Fibroblast of lung (primary cell): ENCODE data around the gene IBA57. TPM values are rescaled to one million over a fixed set of nuclear protein-coding genes. Genes with fewer than 3 reads are reported as not detected.
"Not testable (repeated sequence)": the region's sequence is repeated elsewhere in the genome, so short reads cannot be mapped to it uniquely, and the experiment has no call there.

Experiments
- DNase-seq, 2 donors: peaks; one replicate each; pipeline versions ENCODE4 v3.0.0 to v3.0.0-alpha.2; 2010; ENCODE audit warnings: low read depth in 2 of 2
- H2AFZ ChIP-seq: 2 replicates; pipeline ENCODE4 v1.5.1; 2012; ENCODE audit warnings: low read length, control low read depth, inconsistent platforms
- H3K27ac ChIP-seq: 2 replicates; pipeline ENCODE4 v1.5.1; 2011; ENCODE audit warnings: low read length, control low read depth; ENCODE audit not compliant: insufficient read depth
- H3K27me3 ChIP-seq: 2 replicates; pipeline ENCODE4 v1.5.1; 2011; ENCODE audit warnings: mild to moderate bottlenecking, low read length; ENCODE audit not compliant: control insufficient read depth, insufficient read depth
- H3K36me3 ChIP-seq: 2 replicates; pipeline ENCODE4 v1.5.1; 2011; ENCODE audit warnings: low read length; ENCODE audit not compliant: control insufficient read depth, insufficient read depth
- H3K4me1 ChIP-seq: 2 replicates; pipeline ENCODE4 v1.5.1; 2011; ENCODE audit warnings: low read length; ENCODE audit not compliant: control insufficient read depth, insufficient read depth; ENCODE audit errors: extremely low read depth
- H3K4me2 ChIP-seq: 2 replicates; pipeline ENCODE4 v1.5.1; 2011; ENCODE audit warnings: low read length, control low read depth; ENCODE audit not compliant: insufficient read depth; ENCODE audit errors: extremely low read depth
- H3K4me3 ChIP-seq, 4 experiments: fragments of 200-600 bp in 1 of 4; sonication (generic) in 1 of 4; replicated peaks in 1 of 4; 2 replicates each; pipeline ENCODE4 v1.5.1; 2011 to 2016; ENCODE audit warnings: low read length in 4 of 4, low read depth in 3 of 4, mild to moderate bottlenecking in 3 of 4, control low read depth in 2 of 4, inconsistent platforms in 1 of 4, mixed read lengths in 1 of 4; ENCODE audit not compliant: insufficient read depth in 1 of 4; ENCODE audit errors: control extremely low read depth in 1 of 4
- H3K79me2 ChIP-seq: 2 replicates; pipeline ENCODE4 v1.5.1; 2012; ENCODE audit warnings: mild to moderate bottlenecking, low read length, inconsistent platforms; ENCODE audit not compliant: control insufficient read depth, insufficient read depth
- H3K9ac ChIP-seq: 2 replicates; pipeline ENCODE4 v1.5.1; 2011; ENCODE audit warnings: mild to moderate bottlenecking, low read length, control low read depth; ENCODE audit not compliant: insufficient read depth
- H3K9me3 ChIP-seq: 2 replicates; pipeline ENCODE4 v1.5.1; 2012; ENCODE audit warnings: low read depth, low read length; ENCODE audit not compliant: control insufficient read depth, insufficient read depth
- H4K20me1 ChIP-seq: 2 replicates; pipeline ENCODE4 v1.5.1; 2011; ENCODE audit warnings: low read length; ENCODE audit not compliant: control insufficient read depth, insufficient read depth; ENCODE audit errors: extremely low read depth
- CTCF ChIP-seq, 2 donors: IDR thresholded peaks in 1 of 2; conservative IDR thresholded peaks in 1 of 2; 1 replicate in 1 of 2; 2 replicates in 1 of 2; pipeline ENCODE4 v1.5.1; 2011 to 2012; ENCODE audit warnings: low read length in 2 of 2, control low read depth in 1 of 2, inconsistent platforms in 1 of 2, low read depth in 1 of 2, mild to moderate bottlenecking in 1 of 2
- EZH2 ChIP-seq: IDR thresholded peaks from 2 replicates; pipeline ENCODE4 v1.5.1; 2012; ENCODE audit warnings: low read length, control low read depth, mild to moderate bottlenecking; ENCODE audit errors: missing control alignments
- polyA plus RNA-seq, 2 donors: library from polyadenylated mRNA; depleted of rRNA in 1 of 2; stranded (reverse) in 1 of 2; unstranded in 1 of 2; fragments of >200 nt; gene quantifications; 2 replicates each; pipeline ENCODE4 v1.2.1, GENCODE V29; 2011 to 2012; ENCODE audit warnings: missing spikeins in 1 of 2
- total RNA-seq: library from RNA; depleted of rRNA; stranded (reverse); fragments of >200 nt; gene quantifications from 2 replicates; pipeline ENCODE4 v1.2.1, GENCODE V29; 2014

Gene IBA57
- total and polyA plus RNA-seq, 2 donors (not counting 1 experiment from before 2014, with no cell fraction given), result 1.4 to 3.8 TPM

DNA sequence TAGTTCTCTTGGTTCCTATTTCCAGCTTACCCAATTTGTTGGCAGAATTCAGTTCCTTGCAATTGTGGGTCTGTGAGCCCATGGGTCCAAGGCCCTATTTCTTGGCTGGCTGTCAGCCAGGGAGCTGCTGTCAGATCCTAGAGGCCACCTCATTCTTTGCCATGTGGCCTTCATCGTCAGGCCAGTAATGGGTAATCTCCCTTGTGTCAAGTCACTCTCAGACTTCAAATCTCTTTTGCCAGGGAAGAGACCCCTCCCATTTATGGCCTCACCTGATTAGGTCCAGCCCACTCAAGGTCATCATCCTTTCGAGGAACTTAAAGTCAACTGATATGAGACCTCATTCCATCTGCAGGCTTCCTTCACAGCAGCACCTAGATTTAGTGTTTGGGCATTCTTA is 60.1 kb downstream of the IBA57 start:
- no peaks in the 10 kb centered on the region for H3K36me3 ChIP-seq
- H3K27me3 ChIP-seq, result no peaks in the 10 kb centered on the region
- no peak overlapping the region for H2AFZ ChIP-seq
- no peak overlapping the region for H3K4me3 ChIP-seq
- H3K79me2 ChIP-seq, result no peaks in the 10 kb centered on the region
- no peak overlapping the region for H3K9ac ChIP-seq
- no peaks in the 10 kb centered on the region for H3K9me3 ChIP-seq
- no peak overlapping the region for H3K4me2 ChIP-seq
- no peaks in the 10 kb centered on the region for H4K20me1 ChIP-seq
- TF ChIP-seq CTCF (conservative IDR thresholded peaks at IDR 0.05 in 1 of 2, IDR thresholded peaks at IDR 0.05 in 1 of 2; ENCODE audit: low read depth in 1 of 2, low read length in 2 of 2) (no peak), EZH2 (no peak)
- H3K27ac ChIP-seq, result no peak overlapping the region
- H3K4me1 ChIP-seq, result peaks cover 2% of the 10 kb centered on the region
- DNase-seq, result no peak

GRCh38 chr1:228226141-228226874 is 60.7 kb downstream of the IBA57 start:
- Histone ChIP-seq H3K27me3 (no peaks in the 10 kb centered on the region), H3K4me1 (peaks cover 2% of the 10 kb centered on the region), H3K79me2 (no peaks in the 10 kb centered on the region), H3K9me3 (no peaks in the 10 kb centered on the region), H3K4me3 (no peak overlapping the region), H2AFZ (no peak overlapping the region), H3K9ac (no peak overlapping the region), H3K27ac (no peak overlapping the region), H3K4me2 (no peak overlapping the region), H4K20me1 (no peaks in the 10 kb centered on the region), H3K36me3 (no peaks in the 10 kb centered on the region)
- DNase-seq, result no peak
- TF ChIP-seq CTCF (conservative IDR thresholded peaks at IDR 0.05 in 1 of 2, IDR thresholded peaks at IDR 0.05 in 1 of 2; ENCODE audit: low read depth in 1 of 2, low read length in 2 of 2) (no peak), EZH2 (no peak)

- peak overlapping the region; percentile 71 for H3K27ac ChIP-seq
- no peak overlapping the region for H3K4me3 ChIP-seq
- no peaks in the 10 kb centered on the region for H3K27me3 ChIP-seq
- H3K79me2 ChIP-seq, result no peaks in the 10 kb centered on the region
- H3K4me1 ChIP-seq, result peaks cover 2% of the 10 kb centered on the region
- H3K9ac ChIP-seq, result no peak overlapping the region
- H3K4me2 ChIP-seq, result no peak overlapping the region
- no peak overlapping the region for H2AFZ ChIP-seq
- H3K36me3 ChIP-seq, result no peaks in the 10 kb centered on the region
- DNase-seq, result peak; percentile 48 to 54
- no peaks in the 10 kb centered on the region for H3K9me3 ChIP-seq
- no peaks in the 10 kb centered on the region for H4K20me1 ChIP-seq
- no peak for TF ChIP-seq EZH2
- TF ChIP-seq CTCF (conservative IDR thresholded peaks at IDR 0.05 in 1 of 2, IDR thresholded peaks at IDR 0.05 in 1 of 2; ENCODE audit: low read depth in 1 of 2, low read length in 2 of 2), result peak in 1 of 2 donors; percentile 40
These were observed 61.6 kb downstream of the IBA57 start for GRCh38 chr1:228226956-228227791.

DNA sequence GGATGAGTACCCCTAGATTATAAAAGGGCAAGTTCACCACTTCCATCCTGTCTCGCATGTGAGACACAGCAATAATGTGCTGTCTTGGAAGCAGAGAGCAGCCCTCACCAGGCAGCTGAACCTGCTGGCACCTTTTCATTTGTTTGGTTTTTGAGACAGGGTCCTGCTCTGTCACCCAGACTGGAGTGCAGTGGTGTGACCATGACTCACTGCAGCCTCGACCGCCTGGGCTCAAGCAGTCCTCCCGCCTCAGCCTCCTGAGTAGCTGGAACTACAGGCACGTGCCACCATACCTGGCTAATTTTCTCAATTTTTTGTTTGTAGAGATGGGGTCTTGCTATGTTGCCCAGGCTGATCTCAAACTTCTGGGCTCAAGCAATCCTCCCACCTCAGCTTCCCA is 62.5 kb downstream of the IBA57 start:
- not testable (repeated sequence) for H3K4me1 ChIP-seq, H3K27me3 ChIP-seq, H4K20me1 ChIP-seq, H2AFZ ChIP-seq, H3K4me3 ChIP-seq, H3K9ac ChIP-seq, H3K9me3 ChIP-seq, H3K36me3 ChIP-seq, H3K4me2 ChIP-seq, H3K79me2 ChIP-seq
- H3K27ac ChIP-seq, result peak overlapping the region; percentile 71
- peak in 1 of 2 donors; percentile 6 for DNase-seq
